ENCODE data around the gene INKA2.

The INKA2 gene

DNA sequence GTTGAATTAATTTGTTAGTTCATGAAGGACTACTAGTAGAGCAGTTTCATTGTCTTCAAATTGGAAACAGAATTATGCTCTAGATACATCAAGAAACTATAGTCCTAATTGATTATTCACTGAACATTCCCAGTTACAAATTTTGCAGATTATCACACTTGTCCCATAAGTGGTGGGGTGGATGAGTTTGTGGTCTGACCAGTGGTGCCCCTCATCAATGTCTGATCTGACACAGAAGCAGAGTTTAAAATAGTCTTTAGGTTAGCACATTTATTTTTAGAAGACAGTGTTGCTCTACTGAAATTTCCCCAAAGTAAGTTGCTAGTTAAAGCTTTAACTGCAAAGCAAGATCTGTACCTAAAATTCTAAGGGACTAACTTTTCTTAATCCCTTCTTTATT lies 42.9 kb downstream of the INKA2 start:
- no peak for DNase-seq

- DNase-seq, result no peak
Measured at GRCh38 chr1:111695801-111696200, 43.4 kb downstream of the INKA2 start.

DNA sequence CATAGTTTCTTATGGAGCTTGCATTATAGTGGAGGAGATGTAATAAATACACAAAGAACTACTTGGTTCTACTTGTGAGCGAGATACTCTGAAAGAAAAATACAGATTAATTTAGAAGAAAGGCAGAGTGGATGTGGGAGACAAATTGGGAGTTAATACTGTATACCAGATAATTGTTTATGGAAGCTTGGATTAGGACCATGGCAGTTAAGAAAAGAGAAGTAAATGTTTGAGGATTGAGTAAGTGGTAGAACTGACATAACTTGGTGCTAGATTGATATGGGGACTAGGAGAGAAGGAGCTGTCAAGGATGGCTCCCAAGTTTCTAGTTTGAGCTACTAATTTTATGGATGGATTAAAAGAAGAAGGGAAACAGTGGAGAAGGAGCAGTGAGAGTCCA lies 47.3 kb downstream of the INKA2 start:
- no peak for DNase-seq

- DNase-seq, result peak; percentile 25
Measured at GRCh38 chr1:111690306-111690617, 48.9 kb downstream of the INKA2 start.

Measured in NCI-H2171 treated with DMSO at 0.1 percent for 48 hours (cell line).